ENCODE measurements around the gene STK32C. TPM values are rescaled to one million over a fixed set of nuclear protein-coding genes. Genes with fewer than 3 reads are reported as not detected.

The STK32C gene
- total RNA-seq, 1 donor from 2014 or later = 69.2 TPM

DNA sequence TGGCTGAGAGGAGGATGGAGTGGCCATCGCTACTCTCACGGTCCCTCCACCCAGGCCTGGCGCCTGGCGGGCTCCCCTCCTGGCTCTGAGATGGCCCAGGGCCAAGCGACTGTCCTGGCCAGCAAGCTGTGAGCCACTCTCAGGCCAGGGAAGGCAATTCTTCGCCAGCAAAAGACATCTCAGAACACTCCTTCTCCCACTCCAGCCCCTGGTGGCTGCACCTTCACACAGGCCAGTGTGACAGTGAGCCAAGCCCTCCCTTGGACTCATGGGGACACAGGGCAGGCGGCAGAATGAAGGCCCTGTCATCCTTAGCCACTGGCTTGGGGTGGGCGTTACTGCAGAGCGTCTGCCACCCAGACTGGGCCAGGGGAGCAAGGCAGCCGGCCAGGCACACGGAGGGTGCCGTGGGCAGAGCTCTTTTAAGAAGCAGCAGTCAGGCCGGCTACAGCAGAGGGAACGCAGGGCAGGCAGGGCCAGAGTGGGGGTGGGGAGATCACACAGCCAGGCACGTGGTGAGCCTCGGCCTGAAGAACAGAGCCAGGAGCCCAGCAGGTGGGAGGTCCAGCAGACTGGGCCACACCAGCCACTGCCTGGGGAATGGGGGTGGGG is 14.4 kb downstream of the STK32C start:
- DNase-seq = peak; percentile 32

DNA sequence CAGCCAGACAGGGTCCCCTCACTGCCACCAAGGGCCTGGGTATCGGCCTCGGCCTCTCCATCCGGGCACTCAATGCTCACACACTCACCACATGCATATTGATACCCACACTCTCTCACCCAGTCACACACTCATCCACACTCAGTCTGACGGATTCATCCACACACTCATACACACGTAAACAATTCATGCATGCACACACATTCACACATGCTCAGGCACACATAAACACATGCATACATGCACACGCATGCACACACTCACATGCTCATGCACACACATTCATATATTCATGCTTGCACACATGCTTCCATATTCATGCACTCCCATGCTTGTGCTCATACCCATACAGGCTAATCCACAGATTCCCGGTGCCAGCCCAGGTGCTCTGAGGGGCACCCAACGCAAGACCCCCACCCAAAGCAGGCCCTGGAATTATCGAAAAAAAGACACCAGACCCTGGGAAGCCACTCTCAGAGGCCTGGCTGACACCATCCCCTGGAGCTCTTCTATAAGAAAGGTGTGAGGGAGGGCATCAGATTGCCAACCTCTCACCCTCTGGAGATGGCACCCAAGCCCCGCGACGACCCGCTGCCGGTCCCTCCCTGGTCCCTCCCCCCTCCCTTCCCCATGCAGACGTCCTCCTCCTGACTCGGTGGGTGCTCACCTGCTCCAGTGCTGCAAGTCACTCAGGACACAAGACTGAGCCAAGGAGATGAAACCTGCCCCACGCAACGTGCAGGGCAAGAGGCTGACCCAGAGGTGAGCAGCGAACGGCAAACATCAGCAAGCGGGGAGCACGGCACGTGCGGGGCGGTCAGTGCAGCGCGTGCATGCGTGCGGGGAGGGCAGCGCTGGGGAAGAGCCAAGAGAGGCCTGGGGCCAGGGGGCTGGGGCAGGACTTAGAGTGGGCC is 15.2 kb downstream of the STK32C start:
- H3K4me3 Mint-ChIP-seq (ENCODE audit: unreplicated experiment) = peak overlapping the region; percentile 59
- H3K27me3 Mint-ChIP-seq (ENCODE audit: unreplicated experiment) = peaks cover 5% of the 10 kb centered on the region
- peaks cover 11% of the 10 kb centered on the region for H3K9me3 Mint-ChIP-seq (ENCODE audit: unreplicated experiment)
- TF ChIP-seq, protein P1, sequence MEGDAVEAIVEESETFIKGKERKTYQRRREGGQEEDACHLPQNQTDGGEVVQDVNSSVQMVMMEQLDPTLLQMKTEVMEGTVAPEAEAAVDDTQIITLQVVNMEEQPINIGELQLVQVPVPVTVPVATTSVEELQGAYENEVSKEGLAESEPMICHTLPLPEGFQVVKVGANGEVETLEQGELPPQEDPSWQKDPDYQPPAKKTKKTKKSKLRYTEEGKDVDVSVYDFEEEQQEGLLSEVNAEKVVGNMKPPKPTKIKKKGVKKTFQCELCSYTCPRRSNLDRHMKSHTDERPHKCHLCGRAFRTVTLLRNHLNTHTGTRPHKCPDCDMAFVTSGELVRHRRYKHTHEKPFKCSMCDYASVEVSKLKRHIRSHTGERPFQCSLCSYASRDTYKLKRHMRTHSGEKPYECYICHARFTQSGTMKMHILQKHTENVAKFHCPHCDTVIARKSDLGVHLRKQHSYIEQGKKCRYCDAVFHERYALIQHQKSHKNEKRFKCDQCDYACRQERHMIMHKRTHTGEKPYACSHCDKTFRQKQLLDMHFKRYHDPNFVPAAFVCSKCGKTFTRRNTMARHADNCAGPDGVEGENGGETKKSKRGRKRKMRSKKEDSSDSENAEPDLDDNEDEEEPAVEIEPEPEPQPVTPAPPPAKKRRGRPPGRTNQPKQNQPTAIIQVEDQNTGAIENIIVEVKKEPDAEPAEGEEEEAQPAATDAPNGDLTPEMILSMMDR (IDR thresholded peaks at IDR 0.05; ENCODE audit: partially characterized antibody, unreplicated experiment) = no peak
- peaks cover 30% of the 10 kb centered on the region for H3K36me3 Mint-ChIP-seq (ENCODE audit: unreplicated experiment)
- no peak for DNase-seq
- peaks cover 3% of the 10 kb centered on the region for H3K4me1 Mint-ChIP-seq (ENCODE audit: low read depth, unreplicated experiment)
- no peak overlapping the region for H3K27ac Mint-ChIP-seq (ENCODE audit: unreplicated experiment)

More for the DNA sequence above, 14.4 kb downstream of the STK32C start:
- Mint-ChIP-seq H3K9me3 (ENCODE audit: unreplicated experiment) (peaks cover 11% of the 10 kb centered on the region), H3K27ac (ENCODE audit: unreplicated experiment) (no peak overlapping the region), H3K4me1 (ENCODE audit: low read depth, unreplicated experiment) (peaks cover 6% of the 10 kb centered on the region), H3K4me3 (ENCODE audit: unreplicated experiment) (no peak overlapping the region), H3K27me3 (ENCODE audit: unreplicated experiment) (peaks cover 5% of the 10 kb centered on the region), H3K36me3 (ENCODE audit: unreplicated experiment) (peaks cover 24% of the 10 kb centered on the region)
- TF ChIP-seq, protein P1 (IDR thresholded peaks at IDR 0.05; ENCODE audit: partially characterized antibody, unreplicated experiment) = no peak

DNA sequence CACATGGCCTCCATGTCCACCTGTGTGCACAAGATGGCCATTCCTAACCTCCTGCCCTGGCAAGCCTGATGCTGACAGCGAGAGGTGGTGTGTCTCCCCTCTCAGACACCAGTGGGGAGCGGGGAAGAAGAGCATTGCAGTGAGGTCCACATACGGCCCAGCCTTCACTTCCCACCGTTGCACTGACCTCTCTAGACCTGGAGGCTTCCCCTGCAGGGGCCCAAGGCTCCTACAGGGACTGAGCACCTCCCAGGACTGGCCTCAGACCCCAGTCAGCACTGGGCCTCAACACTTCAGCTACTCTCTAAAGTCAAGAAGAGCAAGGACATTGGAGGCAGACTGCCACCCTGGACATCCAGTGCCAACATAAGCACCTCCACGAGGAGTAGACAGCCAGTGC is 15.9 kb downstream of the STK32C start:
- Mint-ChIP-seq H3K4me3 (ENCODE audit: unreplicated experiment) (no peak overlapping the region), H3K27ac (ENCODE audit: unreplicated experiment) (no peak overlapping the region), H3K9me3 (ENCODE audit: unreplicated experiment) (peaks cover 11% of the 10 kb centered on the region), H3K27me3 (ENCODE audit: unreplicated experiment) (peaks cover 5% of the 10 kb centered on the region), H3K4me1 (ENCODE audit: low read depth, unreplicated experiment) (peaks cover 3% of the 10 kb centered on the region), H3K36me3 (ENCODE audit: unreplicated experiment) (peaks cover 30% of the 10 kb centered on the region)
- TF ChIP-seq, protein P1 (IDR thresholded peaks at IDR 0.05; ENCODE audit: partially characterized antibody, unreplicated experiment) = no peak
- no peak for DNase-seq

DNA sequence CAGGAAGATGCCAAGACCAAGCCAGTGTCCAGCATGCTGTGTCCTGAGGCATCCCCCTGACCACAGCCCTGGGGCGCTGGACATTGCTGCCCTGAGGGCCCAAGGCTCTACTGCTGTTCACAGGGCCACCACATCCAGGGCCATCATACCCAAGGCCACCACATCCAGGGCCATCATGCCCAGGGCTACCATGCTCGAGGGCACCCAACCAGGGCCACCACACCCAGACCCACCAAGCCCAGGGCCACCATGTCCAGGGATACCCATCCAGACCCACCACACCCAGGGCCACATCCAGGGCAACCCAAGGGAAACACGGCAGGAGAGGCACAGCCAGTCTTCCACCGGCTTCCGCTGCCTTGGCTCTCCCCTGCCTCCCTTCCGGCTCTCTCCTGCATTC is 17.1 kb downstream of the STK32C start:
- DNase-seq = no peak
- TF ChIP-seq, protein P1 (IDR thresholded peaks at IDR 0.05; ENCODE audit: partially characterized antibody, unreplicated experiment) = no peak
- Mint-ChIP-seq H3K27ac (ENCODE audit: unreplicated experiment) (no peak overlapping the region), H3K9me3 (ENCODE audit: unreplicated experiment) (peaks cover 12% of the 10 kb centered on the region), H3K4me1 (ENCODE audit: low read depth, unreplicated experiment) (peaks cover 3% of the 10 kb centered on the region), H3K36me3 (ENCODE audit: unreplicated experiment) (peaks cover 23% of the 10 kb centered on the region), H3K27me3 (ENCODE audit: unreplicated experiment) (peaks cover 5% of the 10 kb centered on the region), H3K4me3 (ENCODE audit: unreplicated experiment) (no peak overlapping the region)

DNA sequence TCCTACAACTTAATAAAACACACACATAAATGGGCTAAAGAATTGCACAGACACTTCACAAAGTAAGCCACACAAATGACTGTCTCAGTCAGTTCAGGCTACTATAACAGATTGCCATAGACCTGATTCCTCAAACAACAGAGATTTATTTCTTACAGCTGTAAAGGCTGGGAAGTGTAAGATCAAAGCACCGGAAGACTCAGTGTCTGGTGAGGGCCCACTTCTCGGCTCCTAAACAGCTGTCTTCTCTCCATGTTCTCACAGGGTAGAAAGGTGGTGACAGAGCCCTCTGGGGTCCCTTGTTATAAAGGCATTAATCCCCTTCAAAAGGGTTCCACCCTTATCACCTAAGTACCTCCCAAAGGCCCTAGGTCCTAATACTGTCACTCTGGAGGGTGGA is 18.3 kb downstream of the STK32C start:
- Mint-ChIP-seq H3K4me3 (ENCODE audit: unreplicated experiment) (no peak overlapping the region), H3K9me3 (ENCODE audit: unreplicated experiment) (peaks cover 15% of the 10 kb centered on the region), H3K27ac (ENCODE audit: unreplicated experiment) (no peak overlapping the region)

More for the DNA sequence above, 18.3 kb downstream of the STK32C start:
- TF ChIP-seq, protein P1 (IDR thresholded peaks at IDR 0.05; ENCODE audit: partially characterized antibody, unreplicated experiment) = no peak
- DNase-seq = no peak
- H3K27me3 Mint-ChIP-seq (ENCODE audit: unreplicated experiment) = peaks cover 5% of the 10 kb centered on the region
- peaks cover 9% of the 10 kb centered on the region for H3K4me1 Mint-ChIP-seq (ENCODE audit: low read depth, unreplicated experiment)
- H3K36me3 Mint-ChIP-seq (ENCODE audit: unreplicated experiment) = peaks cover 23% of the 10 kb centered on the region

Data from glutamatergic neuron (in vitro differentiated cells).